K562 (cell line): ENCODE data around the gene HHATL. TPM values are rescaled to one million over a fixed set of nuclear protein-coding genes. Genes with fewer than 3 reads are reported as not detected.

Experiments used
- ARNT ChIP-seq, 2 experiments: fragments of 450-650 bp; IDR thresholded peaks; 2 replicates each; pipeline ENCODE4 v1.6.1; 2016; ENCODE audit warnings: mild to moderate bottlenecking in 1 of 2
- CHD1 ChIP-seq: fragments of 200-600 bp; sonication (generic); IDR thresholded peaks from one replicate; pipeline ENCODE4 v1.6.1; 2012; ENCODE audit warnings: mild to moderate bottlenecking, moderate library complexity, low read length, inconsistent platforms
- COPS2 ChIP-seq: fragments of 450-650 bp; conservative IDR thresholded peaks from 2 replicates; pipeline ENCODE4 v1.6.1; 2016; ENCODE audit warnings: mild to moderate bottlenecking, moderate library complexity
- CREB5 ChIP-seq: fragments of 250-450 bp; sonication (Bioruptor Pico); IDR thresholded peaks from 2 replicates; pipeline ENCODE4 v1.5.0; 2020; ENCODE audit warnings: mild to moderate bottlenecking
- CSDE1 ChIP-seq, 2 experiments: fragments of 450-650 bp; IDR thresholded peaks; 2 replicates each; pipeline ENCODE4 v1.6.1; 2016; ENCODE audit warnings: mild to moderate bottlenecking in 1 of 2
- CTCF ChIP-seq, 3 experiments: IDR thresholded peaks in 2 of 3; conservative IDR thresholded peaks in 1 of 3; 2 replicates each; pipeline ENCODE4 v1.5.1; 2011 to 2012; ENCODE audit warnings: low read length in 3 of 3, mild to moderate bottlenecking in 3 of 3, control low read depth in 2 of 3, improper control_type of control experiment in 1 of 3, inconsistent platforms in 1 of 3, low read depth in 1 of 3, mixed read lengths in 1 of 3, moderate library complexity in 1 of 3; ENCODE audit not compliant: insufficient read depth in 2 of 3
- EWSR1 ChIP-seq: fragments of 450-650 bp; IDR thresholded peaks from 2 replicates; pipeline ENCODE4 v1.6.1; 2018; ENCODE audit warnings: borderline replicate concordance, mild to moderate bottlenecking, low read depth, moderate library complexity; ENCODE audit not compliant: partially characterized antibody
- SMAD1 ChIP-seq: fragments of 150-350 bp; IDR thresholded peaks from 2 replicates; pipeline ENCODE4 v1.6.1; 2014; ENCODE audit warnings: low read length, low read depth; ENCODE audit not compliant: partially characterized antibody
- TAL1 ChIP-seq: fragments of 450-650 bp; IDR thresholded peaks from 2 replicates; pipeline ENCODE4 v1.6.1; 2016; ENCODE audit warnings: mild to moderate bottlenecking
- ZMIZ1 ChIP-seq, 2 experiments: fragments of 150-350 bp in 1 of 2; IDR thresholded peaks; 2 replicates each; pipeline ENCODE4 v1.6.1; 2012 to 2016; ENCODE audit warnings: low read depth in 2 of 2, low read length in 2 of 2, mild to moderate bottlenecking in 1 of 2, moderate library complexity in 1 of 2
- ZNF282 ChIP-seq: sonication (generic); formaldehyde crosslinking; IDR thresholded peaks from 2 replicates; pipeline ENCODE4 v1.8.1; 2023; ENCODE audit warnings: missing genetic modification reagents
- polyA plus RNA-seq, 8 experiments: library from polyadenylated mRNA; depleted of rRNA in 4 of 8; stranded (reverse) in 5 of 8; unstranded in 3 of 8; fragments of >200 nt; fragmentation: Nextera tagmentation in 2 of 8; fragmentation: Illumina TruSeq in 1 of 8; extraction: Ambion mirVana in 2 of 8; extraction: Trizol in 1 of 8; gene quantifications; 2 replicates each; pipeline versions ENCODE4 v1.2.1 to v1.2.3, GENCODE V29; 2011 to 2014; ENCODE audit warnings: inconsistent platforms in 1 of 8, missing spikeins in 1 of 8
- total RNA-seq, 7 experiments: library from RNA; depleted of rRNA in 6 of 7; stranded (reverse); fragments of >200 nt in 6 of 7; fragmentation: Illumina TruSeq in 2 of 7; extraction: Trizol in 2 of 7; gene quantifications; 2 replicates each; pipeline versions ENCODE4 v1.2.1 to v1.2.3, GENCODE V29; 2011 to 2021; ENCODE audit warnings: low replicate concordance in 1 of 7

HHATL gene
- total and polyA plus RNA-seq, 9 of the 15 experiments (the other 6 are each of a cell fraction or from before 2014, with no cell fraction given) = not detected

- TF ChIP-seq ZMIZ1 (IDR thresholded peaks at IDR 0.05; ENCODE audit: low read depth in 2 of 2, low read length in 2 of 2) = no peak
- no peak for TF ChIP-seq SMAD1
- no peak for TF ChIP-seq CSDE1 (IDR thresholded peaks at IDR 0.05)
- no peak for TF ChIP-seq COPS2
- no peak for TF ChIP-seq ZNF282 (CRISPR knock-in tag)
- TF ChIP-seq CTCF (IDR thresholded peaks at IDR 0.05 in 2 of 3, conservative IDR thresholded peaks at IDR 0.05 in 1 of 3; ENCODE audit: insufficient read depth in 2 of 3, low read depth in 1 of 3, low read length in 3 of 3) = no peak
- no peak for TF ChIP-seq EWSR1
- no peak for TF ChIP-seq CHD1
- no peak for TF ChIP-seq CREB5 (CRISPR knock-in tag)
- no peak for TF ChIP-seq TAL1
- TF ChIP-seq ARNT (IDR thresholded peaks at IDR 0.05) = no peak
- TF ChIP-seq, all 486 proteins: peak for 0
Observed at GRCh38 chr3:42733501-42734262, 31.1 kb upstream of the HHATL start (continued).
